ENCODE data around the gene XAGE2. TPM values are rescaled to one million over a fixed set of nuclear protein-coding genes. Genes with fewer than 3 reads are reported as not detected.

The XAGE2 gene
- total and polyA plus RNA-seq, 9 of the 15 experiments (the other 6 are each of a cell fraction or from before 2014, with no cell fraction given), result 0.14 to 0.36 (median 0.21) TPM; not detected in 6

DNA sequence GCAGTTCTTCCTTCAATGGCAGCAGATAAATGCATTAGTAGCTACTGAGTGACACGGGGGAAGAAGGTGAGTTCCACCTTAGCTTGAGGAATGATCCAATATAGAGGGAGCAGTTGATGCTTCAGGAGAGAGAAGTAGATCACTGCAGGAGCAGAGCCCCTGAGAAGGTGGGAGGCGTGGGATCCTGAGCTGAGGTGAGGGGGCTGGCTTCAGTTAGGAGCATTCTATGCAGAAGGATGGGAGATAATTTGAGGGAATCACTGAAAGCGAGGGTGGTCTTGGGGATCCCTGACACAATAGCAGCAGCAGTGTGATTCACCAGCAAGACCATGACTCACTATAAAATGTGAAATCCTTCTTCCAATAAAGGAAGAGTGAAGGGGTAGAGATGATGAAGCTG is 48.0 kb downstream of the XAGE2 start (continued):
- TF ChIP-seq KDM5B (IDR thresholded peaks at IDR 0.05; ENCODE audit: insufficient replicate concordance, low read depth, low read length), result no peak
- no peak for TF ChIP-seq NBN (IDR thresholded peaks at IDR 0.05; ENCODE audit: low read depth)
- TF ChIP-seq ZNF41 (CRISPR knock-in tag; conservative IDR thresholded peaks at IDR 0.05), result no peak
- TF ChIP-seq, protein P1, sequence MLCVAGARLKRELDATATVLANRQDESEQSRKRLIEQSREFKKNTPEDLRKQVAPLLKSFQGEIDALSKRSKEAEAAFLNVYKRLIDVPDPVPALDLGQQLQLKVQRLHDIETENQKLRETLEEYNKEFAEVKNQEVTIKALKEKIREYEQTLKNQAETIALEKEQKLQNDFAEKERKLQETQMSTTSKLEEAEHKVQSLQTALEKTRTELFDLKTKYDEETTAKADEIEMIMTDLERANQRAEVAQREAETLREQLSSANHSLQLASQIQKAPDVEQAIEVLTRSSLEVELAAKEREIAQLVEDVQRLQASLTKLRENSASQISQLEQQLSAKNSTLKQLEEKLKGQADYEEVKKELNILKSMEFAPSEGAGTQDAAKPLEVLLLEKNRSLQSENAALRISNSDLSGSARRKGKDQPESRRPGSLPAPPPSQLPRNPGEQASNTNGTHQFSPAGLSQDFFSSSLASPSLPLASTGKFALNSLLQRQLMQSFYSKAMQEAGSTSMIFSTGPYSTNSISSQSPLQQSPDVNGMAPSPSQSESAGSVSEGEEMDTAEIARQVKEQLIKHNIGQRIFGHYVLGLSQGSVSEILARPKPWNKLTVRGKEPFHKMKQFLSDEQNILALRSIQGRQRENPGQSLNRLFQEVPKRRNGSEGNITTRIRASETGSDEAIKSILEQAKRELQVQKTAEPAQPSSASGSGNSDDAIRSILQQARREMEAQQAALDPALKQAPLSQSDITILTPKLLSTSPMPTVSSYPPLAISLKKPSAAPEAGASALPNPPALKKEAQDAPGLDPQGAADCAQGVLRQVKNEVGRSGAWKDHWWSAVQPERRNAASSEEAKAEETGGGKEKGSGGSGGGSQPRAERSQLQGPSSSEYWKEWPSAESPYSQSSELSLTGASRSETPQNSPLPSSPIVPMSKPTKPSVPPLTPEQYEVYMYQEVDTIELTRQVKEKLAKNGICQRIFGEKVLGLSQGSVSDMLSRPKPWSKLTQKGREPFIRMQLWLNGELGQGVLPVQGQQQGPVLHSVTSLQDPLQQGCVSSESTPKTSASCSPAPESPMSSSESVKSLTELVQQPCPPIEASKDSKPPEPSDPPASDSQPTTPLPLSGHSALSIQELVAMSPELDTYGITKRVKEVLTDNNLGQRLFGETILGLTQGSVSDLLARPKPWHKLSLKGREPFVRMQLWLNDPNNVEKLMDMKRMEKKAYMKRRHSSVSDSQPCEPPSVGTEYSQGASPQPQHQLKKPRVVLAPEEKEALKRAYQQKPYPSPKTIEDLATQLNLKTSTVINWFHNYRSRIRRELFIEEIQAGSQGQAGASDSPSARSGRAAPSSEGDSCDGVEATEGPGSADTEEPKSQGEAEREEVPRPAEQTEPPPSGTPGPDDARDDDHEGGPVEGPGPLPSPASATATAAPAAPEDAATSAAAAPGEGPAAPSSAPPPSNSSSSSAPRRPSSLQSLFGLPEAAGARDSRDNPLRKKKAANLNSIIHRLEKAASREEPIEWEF (CRISPR knock-in tag; IDR thresholded peaks at IDR 0.05), result no peak
- no peak for TF ChIP-seq MXI1 (IDR thresholded peaks at IDR 0.05; ENCODE audit: low read depth, low read length)
- TF ChIP-seq EGR1 (conservative IDR thresholded peaks at IDR 0.05), result no peak
